ENCODE measurements around the gene IRX6. TPM values are rescaled to one million over a fixed set of nuclear protein-coding genes. Genes with fewer than 3 reads are reported as not detected.

The IRX6 gene
- total and polyA plus RNA-seq, 2 donors (not counting 1 experiment from before 2014, with no cell fraction given): not detected

GRCh38 chr16:55325458-55326109, 1.6 kb downstream of the IRX6 start:
- no peak for DNase-seq (ENCODE audit: low read depth in 2 of 2)
- H3K4me3 ChIP-seq (replicated peaks in 1 of 4; ENCODE audit: control extremely low read depth in 1 of 4, insufficient read depth in 1 of 4, low read depth in 3 of 4, low read length in 4 of 4): no peak overlapping the region
- no peak overlapping the region for H2AFZ ChIP-seq (ENCODE audit: low read length)
- no peaks in the 10 kb centered on the region for H3K79me2 ChIP-seq (ENCODE audit: control insufficient read depth, insufficient read depth, low read length)
- TF ChIP-seq, protein P1, sequence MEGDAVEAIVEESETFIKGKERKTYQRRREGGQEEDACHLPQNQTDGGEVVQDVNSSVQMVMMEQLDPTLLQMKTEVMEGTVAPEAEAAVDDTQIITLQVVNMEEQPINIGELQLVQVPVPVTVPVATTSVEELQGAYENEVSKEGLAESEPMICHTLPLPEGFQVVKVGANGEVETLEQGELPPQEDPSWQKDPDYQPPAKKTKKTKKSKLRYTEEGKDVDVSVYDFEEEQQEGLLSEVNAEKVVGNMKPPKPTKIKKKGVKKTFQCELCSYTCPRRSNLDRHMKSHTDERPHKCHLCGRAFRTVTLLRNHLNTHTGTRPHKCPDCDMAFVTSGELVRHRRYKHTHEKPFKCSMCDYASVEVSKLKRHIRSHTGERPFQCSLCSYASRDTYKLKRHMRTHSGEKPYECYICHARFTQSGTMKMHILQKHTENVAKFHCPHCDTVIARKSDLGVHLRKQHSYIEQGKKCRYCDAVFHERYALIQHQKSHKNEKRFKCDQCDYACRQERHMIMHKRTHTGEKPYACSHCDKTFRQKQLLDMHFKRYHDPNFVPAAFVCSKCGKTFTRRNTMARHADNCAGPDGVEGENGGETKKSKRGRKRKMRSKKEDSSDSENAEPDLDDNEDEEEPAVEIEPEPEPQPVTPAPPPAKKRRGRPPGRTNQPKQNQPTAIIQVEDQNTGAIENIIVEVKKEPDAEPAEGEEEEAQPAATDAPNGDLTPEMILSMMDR (conservative IDR thresholded peaks at IDR 0.05 in 1 of 2, IDR thresholded peaks at IDR 0.05 in 1 of 2; ENCODE audit: low read depth in 1 of 2, low read length in 2 of 2): no peak
- TF ChIP-seq EZH2 (IDR thresholded peaks at IDR 0.05; ENCODE audit: low read length, missing control alignments): no peak
- H3K27ac ChIP-seq (ENCODE audit: insufficient read depth, low read length): no peak overlapping the region
- H3K4me1 ChIP-seq (ENCODE audit: control insufficient read depth, extremely low read depth, insufficient read depth, low read length): no peaks in the 10 kb centered on the region
- no peaks in the 10 kb centered on the region for H3K36me3 ChIP-seq (ENCODE audit: control insufficient read depth, insufficient read depth, low read length)
- H3K9me3 ChIP-seq (ENCODE audit: control insufficient read depth, insufficient read depth, low read depth, low read length): no peaks in the 10 kb centered on the region
- no peak overlapping the region for H3K4me2 ChIP-seq (ENCODE audit: extremely low read depth, insufficient read depth, low read length)
- no peak overlapping the region for H3K9ac ChIP-seq (ENCODE audit: insufficient read depth, low read length)
- no peaks in the 10 kb centered on the region for H4K20me1 ChIP-seq (ENCODE audit: control insufficient read depth, extremely low read depth, insufficient read depth, low read length)
- peaks cover 13% of the 10 kb centered on the region for H3K27me3 ChIP-seq (ENCODE audit: control insufficient read depth, insufficient read depth, low read length)

DNA sequence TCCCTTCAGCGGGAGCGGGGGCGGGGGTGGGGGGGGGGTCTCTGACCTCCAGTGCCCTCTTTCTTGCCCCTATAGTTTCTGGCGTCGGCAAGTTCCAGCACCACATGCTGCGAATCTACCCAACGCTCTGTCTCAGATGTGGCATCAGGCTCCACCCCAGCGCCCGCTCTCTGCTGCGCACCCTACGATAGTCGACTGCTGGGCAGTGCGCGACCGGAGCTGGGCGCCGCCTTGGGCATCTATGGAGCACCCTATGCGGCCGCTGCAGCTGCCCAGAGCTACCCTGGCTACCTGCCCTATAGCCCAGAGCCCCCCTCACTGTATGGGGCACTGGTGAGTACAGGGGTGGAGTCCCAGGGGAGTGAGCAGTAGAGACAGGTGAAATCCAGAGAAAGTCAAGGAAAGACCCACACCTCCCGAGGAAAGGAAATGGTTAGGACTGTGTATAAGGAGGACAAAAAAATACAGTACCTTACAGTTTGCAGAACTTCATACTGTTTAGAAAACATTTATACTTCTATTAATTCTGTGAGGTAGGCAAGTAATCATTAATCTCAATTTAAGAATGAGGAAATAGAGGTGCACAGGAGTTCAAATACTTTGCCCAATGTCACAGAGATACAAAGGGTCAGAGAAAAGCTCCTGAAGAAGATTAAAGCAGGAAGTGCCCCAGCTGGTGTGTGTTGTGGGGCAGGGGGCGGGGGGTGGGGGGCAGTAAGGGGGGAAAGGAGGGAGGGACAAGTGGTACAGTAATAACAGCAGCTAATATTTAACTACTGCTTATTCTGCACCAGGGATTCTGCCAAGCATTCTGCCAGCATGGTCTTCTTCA, 2.5 kb downstream of the IRX6 start:
- peaks cover 14% of the 10 kb centered on the region for H3K27me3 ChIP-seq (ENCODE audit: control insufficient read depth, insufficient read depth, low read length)
- no peak for DNase-seq (ENCODE audit: low read depth in 2 of 2)
- H3K4me3 ChIP-seq (replicated peaks in 1 of 4; ENCODE audit: control extremely low read depth in 1 of 4, insufficient read depth in 1 of 4, low read depth in 3 of 4, low read length in 4 of 4): no peak overlapping the region
- H3K27ac ChIP-seq (ENCODE audit: insufficient read depth, low read length): no peak overlapping the region
- no peaks in the 10 kb centered on the region for H3K79me2 ChIP-seq (ENCODE audit: control insufficient read depth, insufficient read depth, low read length)
- H3K4me2 ChIP-seq (ENCODE audit: extremely low read depth, insufficient read depth, low read length): no peak overlapping the region
- no peaks in the 10 kb centered on the region for H4K20me1 ChIP-seq (ENCODE audit: control insufficient read depth, extremely low read depth, insufficient read depth, low read length)
- H3K9me3 ChIP-seq (ENCODE audit: control insufficient read depth, insufficient read depth, low read depth, low read length): no peaks in the 10 kb centered on the region
- TF ChIP-seq EZH2 (IDR thresholded peaks at IDR 0.05; ENCODE audit: low read length, missing control alignments): no peak
- H3K9ac ChIP-seq (ENCODE audit: insufficient read depth, low read length): no peak overlapping the region
- no peaks in the 10 kb centered on the region for H3K36me3 ChIP-seq (ENCODE audit: control insufficient read depth, insufficient read depth, low read length)
- no peak overlapping the region for H2AFZ ChIP-seq (ENCODE audit: low read length)
- H3K4me1 ChIP-seq (ENCODE audit: control insufficient read depth, extremely low read depth, insufficient read depth, low read length): no peaks in the 10 kb centered on the region

GRCh38 chr16:55328611-55329569, 4.9 kb downstream of the IRX6 start:
- no peaks in the 10 kb centered on the region for H3K79me2 ChIP-seq (ENCODE audit: control insufficient read depth, insufficient read depth, low read length)
- H3K27ac ChIP-seq (ENCODE audit: insufficient read depth, low read length): no peak overlapping the region
- no peak for DNase-seq (ENCODE audit: low read depth in 2 of 2)
- no peaks in the 10 kb centered on the region for H3K9me3 ChIP-seq (ENCODE audit: control insufficient read depth, insufficient read depth, low read depth, low read length)
- no peak overlapping the region for H2AFZ ChIP-seq (ENCODE audit: low read length)
- no peaks in the 10 kb centered on the region for H4K20me1 ChIP-seq (ENCODE audit: control insufficient read depth, extremely low read depth, insufficient read depth, low read length)
- H3K4me1 ChIP-seq (ENCODE audit: control insufficient read depth, extremely low read depth, insufficient read depth, low read length): no peaks in the 10 kb centered on the region
- H3K36me3 ChIP-seq (ENCODE audit: control insufficient read depth, insufficient read depth, low read length): no peaks in the 10 kb centered on the region
- peaks cover 14% of the 10 kb centered on the region for H3K27me3 ChIP-seq (ENCODE audit: control insufficient read depth, insufficient read depth, low read length)
- no peak for TF ChIP-seq EZH2 (IDR thresholded peaks at IDR 0.05; ENCODE audit: low read length, missing control alignments)
- TF ChIP-seq, protein P1 (conservative IDR thresholded peaks at IDR 0.05 in 1 of 2, IDR thresholded peaks at IDR 0.05 in 1 of 2; ENCODE audit: low read depth in 1 of 2, low read length in 2 of 2): no peak
- H3K4me3 ChIP-seq (replicated peaks in 1 of 4; ENCODE audit: control extremely low read depth in 1 of 4, insufficient read depth in 1 of 4, low read depth in 3 of 4, low read length in 4 of 4): no peak overlapping the region
- H3K9ac ChIP-seq (ENCODE audit: insufficient read depth, low read length): no peak overlapping the region
- H3K4me2 ChIP-seq (ENCODE audit: extremely low read depth, insufficient read depth, low read length): no peak overlapping the region
